Stimulated activated CD4-positive, alpha-beta T cell treated with anti-CD3 and anti-CD28 coated beads, Interleukin-1b, Interleukin-23, amount 100 ng/mL, for 4 hours (primary cell): Measurements from ENCODE around the gene ABCC10.
A peak's percentile ranks its signal among the peaks of the same experiment; 100 is the strongest.

ENCODE experiments used
- DNase-seq, 2 donors: peaks; one replicate each; pipeline ENCODE4 v3.0.0-alpha.2; 2020; ENCODE audit warnings: low read depth in 2 of 2

ABCC10 gene

DNA sequence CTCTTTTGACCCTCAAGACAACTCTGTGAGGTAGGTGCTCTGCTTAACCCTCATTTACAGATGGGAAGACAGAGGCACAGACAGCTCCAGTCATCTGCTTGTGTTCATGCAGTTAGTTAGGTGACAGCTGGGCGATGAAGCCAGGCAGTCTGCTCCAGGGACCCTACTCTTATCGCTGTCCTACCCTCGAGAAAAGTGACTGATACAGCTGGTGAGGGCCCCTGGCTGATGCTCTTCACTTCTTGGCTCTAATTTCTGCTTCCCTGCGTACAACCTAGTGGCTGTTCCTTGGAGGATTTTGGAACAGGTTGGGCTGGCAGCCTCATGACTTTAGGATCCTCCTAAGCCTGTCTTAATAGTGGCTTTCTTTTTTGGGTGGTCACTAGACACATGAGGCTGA, 40.9 kb downstream of the ABCC10 start:
- no peak for DNase-seq

DNA sequence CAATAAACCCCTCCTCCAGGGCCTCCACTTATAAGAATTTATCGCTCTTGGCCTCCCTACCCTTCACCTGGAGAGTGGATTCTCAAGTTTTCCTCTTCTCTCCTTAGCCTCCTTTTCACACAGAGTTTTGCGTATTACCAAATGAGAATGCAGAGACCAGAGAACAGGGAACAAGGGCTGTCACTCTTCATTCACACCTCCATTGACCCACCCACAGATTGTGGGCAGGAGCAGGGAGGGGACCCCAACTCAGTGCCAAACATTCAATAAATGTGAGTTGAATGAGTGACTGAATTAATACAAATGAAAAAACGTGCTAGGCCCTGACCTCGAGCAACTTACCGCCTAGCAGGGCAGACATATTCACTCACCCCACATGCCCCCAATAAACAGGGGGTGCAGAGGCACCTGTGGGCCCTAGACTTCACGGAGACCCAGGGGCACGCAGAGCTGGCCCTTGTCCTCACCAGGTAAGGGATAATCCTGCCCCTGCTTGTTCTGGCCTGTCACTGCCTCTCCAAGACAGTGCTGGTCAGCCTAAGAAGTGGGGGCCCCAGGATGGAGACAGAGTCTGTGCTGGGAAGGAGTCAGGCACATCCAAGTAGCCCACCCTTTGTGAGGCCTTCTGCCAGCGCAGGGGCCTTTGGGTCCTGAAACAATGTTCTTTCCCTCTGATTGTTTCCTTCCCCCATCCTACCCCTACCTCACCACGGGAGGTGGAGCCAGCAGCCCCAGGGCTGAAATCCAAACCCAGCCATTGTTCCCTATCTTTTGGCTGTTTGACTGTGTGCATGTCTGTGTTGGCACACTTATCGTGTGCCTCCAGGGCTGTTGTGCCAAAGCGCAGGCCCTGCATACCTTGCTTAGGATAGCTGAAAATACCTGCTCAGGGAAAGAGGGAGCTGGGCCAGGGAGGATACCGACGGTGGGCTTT, 41.7 kb downstream of the ABCC10 start:
- no peak for DNase-seq

DNA sequence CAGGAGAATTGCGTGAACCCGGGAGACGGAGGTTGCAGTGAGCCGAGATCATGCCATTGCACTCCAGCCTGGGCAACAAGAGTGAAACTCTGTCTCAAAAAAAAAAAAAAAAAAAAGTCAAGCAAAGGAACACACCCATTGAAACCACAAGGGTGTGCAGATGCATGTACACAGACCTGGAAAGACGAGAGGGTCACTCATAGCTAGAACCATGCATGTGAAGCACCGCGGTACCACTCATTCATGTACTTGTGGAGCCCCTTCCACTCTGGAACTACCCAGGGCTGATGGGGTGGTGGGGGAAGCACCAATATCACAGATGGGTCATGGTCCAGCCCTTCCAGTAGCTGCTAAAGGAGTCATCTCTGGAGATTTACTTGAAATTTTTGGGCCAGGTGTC, 42.6 kb downstream of the ABCC10 start:
- DNase-seq = no peak

DNA sequence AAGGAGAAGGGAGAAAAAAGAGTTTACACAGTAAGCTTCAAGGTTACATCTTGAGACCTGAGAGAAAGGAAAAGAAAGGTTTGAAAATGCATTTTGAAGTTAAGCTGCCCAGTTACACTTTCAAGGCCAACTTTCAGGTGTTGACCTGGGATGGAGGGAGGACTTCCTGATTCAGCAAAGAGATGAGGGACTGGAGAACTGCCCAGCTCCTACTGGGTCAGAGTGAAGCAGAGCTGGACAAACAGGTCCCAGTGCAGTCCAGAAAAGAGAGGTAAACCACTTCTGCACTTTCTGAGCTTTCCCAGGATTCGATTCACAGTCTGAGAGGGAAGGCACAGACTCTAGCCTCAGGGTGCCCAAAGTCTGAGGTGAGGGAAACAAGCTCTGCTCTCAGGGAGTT, 44.1 kb downstream of the ABCC10 start:
- no peak for DNase-seq

DNA sequence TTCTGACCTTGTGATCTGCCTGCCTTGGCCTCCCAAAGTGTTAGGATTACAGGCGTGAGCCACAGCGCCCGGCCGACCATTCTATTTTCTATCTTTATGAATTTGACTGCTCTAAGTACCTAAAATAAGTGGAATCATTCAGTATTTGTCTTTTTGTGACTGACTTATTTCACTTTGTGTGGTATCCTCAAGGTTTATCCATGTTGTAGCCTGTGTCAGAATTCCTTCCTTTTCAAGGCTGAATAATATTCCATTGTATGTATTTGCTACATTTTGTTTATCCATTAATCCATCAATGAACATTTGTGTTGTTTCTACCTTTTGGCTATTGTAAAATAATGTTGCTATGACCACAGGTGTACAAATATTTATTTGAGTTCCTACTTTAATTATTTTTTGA, 45.2 kb downstream of the ABCC10 start:
- DNase-seq = no peak

DNA sequence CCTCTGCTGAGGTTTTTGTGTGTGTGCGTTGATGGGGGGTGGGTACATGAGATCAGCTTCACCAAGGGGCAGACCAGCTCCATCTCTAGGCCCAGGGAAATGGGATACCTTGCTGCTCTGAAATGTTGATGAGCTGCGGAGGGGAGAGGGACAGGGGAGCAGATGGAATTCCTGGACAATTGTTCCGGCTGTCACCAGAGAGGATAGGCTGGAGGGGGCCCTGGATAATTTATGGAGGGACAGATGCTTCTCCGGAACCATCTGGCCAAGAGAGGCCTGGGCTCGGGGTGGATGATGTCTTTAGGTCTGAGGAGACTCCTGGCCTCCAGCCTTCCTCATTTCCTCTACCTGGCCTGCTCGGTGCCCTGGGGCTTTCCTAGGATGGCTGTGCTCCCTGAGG, 48.2 kb downstream of the ABCC10 start:
- DNase-seq = no peak

DNA sequence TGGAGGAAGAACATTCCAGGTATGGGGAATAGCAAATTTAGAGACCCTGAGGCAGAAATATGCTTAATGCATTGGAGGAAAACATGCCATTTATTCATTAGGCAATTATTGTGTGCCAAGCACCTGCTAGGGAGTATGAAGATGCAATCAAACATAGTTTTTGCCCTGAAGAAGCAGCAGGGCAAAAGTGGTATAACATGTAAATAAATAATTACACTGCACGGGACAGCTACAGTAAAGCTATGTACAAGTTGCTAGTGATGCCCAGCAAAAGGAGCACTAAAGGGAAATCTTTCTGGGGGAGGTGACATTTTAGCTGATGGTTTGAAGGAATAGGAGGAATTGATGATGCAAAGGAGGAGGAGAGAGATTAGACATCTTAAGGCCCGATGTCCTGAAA, 49.4 kb downstream of the ABCC10 start:
- no peak for DNase-seq

DNA sequence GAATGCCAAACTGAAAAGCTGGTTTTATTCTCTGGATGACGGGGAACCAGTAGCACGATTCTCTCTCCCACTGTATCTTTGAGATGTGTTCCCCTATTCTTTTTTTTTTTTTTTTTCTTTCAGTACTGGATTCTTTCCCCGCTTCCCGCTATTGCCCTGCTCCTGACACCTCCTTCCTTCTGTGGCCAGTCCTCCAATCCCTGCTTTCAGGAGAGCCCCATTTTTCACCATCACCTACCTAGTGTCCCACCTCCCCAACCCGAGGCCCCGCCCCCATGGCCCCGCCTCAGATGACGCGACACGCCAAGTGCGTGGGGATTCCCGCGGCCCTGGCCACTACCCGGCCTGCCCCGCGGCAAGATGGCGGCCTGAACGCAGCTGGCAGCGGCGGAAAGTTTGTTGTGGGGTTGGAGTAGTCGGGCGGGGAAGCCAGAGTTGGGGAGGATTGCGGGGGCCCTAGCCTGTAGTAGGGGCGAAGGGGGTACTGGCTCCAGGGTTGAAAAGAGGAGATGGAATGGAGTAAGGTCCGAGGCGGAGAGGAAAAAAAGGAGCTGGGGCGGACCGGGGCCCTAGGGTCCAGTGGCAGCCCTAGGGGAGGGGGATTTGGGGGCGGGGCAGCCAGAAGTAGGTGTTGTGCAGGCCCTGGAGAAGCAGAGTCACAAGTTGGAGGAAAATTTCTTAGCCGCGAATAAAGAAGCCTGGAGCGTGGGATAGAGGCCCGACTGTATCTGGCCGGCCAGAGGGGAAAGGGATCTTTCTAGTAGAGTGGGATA, 50.1 kb downstream of the ABCC10 start, which contains the start of gene TJAP1:
Gene TJAP1 (plus strand): TSS at position 336 of the 773 bp plus-strand sequence. CDS start 21,432 bp downstream, outside the sequence.
- peak; percentile 97 to 99 for DNase-seq

DNA sequence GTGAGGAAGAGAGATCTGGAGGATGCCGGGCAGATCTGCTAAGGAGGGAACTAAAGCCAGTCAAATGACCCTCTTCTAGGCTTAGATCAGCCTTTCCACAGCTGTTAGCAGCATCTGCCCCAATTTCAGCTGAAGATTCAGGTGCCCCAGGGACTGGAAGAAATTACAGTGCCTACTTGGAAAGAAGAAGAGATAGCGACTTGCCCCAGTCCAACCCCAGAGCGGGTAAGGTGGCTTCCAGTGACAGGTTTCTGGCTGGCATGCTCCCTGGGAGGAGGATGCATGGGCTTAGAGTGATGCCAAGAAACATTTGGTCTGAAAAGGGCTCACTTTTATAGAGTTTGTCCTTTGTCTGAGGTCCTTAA, 50.6 kb downstream of the ABCC10 start:
- DNase-seq = no peak

DNA sequence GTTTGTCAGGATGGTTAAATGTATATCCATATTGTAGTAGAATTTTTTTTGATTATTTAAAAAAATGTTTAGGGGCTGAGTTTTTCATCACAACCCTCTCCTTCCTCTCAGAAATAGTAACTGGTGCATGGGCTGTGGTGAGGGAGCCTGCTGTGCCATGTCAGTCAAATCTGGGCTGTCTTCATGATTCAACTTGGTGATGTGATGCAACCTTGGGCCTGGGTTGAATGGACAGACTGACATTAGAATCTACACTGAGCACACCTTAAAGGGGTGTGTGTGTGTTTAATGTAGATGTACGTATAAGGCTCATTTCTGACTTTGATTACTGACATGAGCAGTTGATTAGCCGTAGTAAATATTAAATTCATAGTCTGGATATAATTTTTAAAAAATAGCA, 53.7 kb downstream of the ABCC10 start:
- DNase-seq = no peak

DNA sequence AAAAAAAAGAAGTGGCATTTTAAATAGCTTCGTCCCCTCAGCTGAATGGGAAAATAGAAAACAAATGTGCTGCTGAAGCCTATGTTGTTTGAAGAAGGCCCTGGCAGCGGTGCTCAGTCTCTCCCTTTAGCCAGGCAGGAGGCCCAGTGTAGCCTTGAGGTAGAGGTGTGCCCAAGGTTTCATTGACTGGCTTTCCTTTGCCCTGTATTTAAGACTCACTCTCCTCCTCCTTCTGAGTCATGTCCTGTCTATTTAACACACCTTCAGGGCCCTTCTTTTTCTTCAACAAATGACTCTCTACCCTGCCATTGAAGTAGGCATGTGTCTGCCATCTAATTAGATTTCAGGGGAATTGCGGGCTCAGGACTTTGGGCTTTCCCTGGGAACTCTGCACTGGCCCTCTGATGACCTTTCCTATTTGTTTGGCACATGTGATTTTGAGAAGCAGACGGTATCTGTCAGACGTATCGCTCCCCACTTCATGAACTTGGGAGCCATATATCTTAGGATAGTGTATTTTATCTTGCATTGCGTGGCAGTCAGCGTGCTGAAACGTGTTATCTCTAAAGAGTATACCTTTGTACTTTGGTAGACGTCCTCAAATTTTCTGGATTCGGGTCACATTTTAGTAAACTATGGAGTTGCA, 54.4 kb downstream of the ABCC10 start:
- DNase-seq = no peak

DNA sequence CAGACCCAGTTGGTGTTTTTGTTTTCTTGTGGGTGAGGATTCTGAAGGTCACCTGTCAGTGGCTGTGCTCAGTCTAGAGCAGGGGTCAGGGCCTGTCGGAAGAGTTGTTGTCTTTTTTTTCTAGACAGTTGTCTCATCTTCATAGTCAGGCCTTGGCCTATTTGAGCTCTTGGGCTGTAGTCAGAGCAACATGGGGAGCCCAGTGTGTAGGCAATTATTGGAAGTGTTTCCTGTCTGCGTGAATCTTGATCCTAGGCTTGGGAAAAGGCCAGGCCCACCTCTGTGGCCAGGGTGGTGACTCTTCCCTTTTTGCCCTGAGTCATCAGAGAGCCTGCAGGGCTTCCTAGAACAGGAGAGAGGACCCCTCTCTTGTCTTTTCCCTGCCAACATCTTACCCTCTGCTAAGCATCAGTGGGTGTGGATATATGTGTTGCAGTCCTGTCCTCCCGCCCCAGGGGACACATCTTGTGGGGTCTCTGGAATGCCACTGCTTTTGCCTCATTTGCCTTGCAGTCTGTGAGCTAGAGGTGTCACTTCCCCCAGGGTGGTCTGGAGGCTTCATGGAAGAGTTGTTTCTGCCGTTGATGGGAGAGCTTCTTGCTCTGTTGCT, 61.4 kb downstream of the ABCC10 start:
- DNase-seq = no peak

DNA sequence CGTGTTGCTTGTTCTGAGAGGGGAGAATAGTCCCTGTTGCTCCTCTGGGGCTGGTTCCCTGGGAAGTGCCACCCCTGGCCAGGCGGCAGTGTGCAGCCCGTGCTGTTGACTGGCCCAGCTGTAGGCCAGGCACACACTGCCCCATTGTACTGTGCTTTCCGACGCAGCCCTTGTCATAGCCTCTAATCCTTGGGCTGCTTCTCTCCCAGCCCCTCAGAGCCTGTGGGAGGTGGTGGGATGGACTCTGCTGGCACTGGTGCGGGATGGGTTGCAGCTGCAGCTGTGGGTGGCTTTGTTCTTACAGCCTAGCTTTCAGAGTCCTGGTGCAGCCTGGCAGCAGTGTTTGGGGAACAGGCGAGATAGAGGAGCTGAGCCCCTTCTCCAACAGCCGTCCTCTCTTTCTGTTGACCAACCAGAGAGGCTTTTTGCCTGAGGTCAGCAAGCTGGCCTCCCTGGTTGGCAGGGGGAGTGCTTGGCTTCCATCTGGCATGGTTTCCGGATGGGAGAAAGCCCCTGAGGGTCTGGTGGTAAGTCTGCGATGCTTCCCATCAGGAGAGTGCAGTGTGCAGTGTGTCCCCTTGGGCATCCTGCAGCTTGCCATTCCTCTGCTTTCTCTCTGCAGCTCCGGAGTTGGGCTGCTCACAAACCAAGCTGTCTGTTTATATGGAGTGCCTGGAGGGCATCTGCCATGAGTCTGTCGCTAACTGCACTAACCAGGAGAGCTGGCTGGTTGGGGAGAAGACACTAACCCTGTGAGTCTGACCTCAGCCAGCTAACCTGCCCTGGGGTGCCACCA, 62.1 kb downstream of the ABCC10 start:
- no peak for DNase-seq

DNA sequence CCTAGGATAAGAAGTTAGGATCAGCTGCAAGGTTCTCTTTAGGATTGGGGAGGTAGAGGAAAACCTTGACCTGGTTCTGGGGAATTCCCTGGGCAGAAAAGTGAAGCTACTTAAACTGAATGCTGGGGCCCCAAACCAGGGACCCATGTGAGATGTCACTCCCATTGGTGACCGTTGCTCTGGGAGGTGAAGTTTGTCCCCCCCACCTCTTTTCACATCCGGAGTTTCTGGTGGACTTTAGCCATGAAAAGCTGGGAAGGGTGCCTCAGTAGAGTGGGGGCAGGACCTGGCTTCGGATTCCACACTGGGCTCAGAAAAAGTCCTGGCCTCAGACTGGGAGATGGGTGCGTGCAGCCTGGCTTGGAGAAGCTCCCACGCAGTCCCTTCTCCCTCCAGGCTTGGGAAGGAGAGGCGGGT, 63.2 kb downstream of the ABCC10 start:
- no peak for DNase-seq

DNA sequence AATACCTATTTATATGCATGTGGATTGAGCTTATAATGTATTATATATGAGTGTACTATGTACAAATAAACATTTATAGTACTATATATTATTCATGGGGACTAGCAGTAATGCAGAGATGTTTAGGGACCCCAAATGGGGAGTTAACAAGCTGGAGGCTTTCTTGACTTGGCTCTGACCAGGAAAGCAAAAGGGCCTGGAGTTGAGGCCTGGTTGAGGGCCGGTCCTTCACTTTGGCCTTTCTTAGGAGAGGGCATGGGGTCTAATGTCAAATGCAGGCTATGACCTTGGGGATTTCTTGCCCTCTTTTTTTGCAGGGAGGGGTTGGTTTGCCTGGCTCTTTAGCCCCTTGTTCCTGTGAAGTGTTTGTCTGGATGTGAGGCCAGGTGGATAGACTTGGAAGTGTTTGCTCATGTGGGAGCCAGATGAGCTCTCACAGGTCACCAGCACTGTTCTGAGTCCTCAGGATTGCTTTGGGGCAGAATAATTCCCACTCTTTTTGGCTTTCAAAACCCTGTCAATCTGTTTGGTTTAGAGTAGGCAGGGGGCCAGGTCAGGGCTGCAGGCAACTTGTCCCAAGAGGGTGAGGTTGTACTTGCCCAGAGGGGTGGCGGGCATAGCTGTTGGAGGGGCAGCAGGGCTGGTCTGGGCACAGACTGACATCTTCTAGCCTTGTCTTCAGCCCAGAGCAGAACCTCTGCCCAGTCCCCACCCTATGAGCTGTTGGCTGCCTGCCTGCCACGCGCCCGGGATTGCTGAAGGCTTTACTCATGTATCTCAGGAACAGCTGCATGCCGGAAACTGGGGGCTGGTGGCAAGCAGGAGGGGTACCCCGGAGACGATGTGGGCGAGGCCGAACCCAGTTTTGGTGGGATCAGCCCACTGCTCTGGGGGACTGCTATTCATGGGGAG, 64.7 kb downstream of the ABCC10 start:
- DNase-seq = no peak

DNA sequence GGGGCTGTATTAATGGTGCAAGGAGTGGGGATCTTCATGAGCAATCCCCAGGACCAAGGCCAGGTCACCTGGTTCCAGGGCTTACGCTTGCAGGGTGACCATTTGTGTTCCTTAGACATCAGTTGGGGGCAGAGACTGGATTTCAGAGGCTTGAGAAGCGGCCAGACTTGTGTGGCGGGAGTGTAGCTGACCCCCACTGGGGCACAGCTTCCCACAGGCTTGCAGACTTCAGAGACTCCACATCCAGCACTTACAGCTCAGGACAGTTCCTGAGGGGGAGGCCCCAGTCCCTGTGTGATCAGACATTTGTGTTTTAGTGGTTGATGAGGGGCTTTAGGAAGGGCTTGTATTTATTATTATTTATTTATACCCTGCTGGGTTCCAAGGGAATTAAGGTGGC, 65.3 kb downstream of the ABCC10 start:
- no peak for DNase-seq

DNA sequence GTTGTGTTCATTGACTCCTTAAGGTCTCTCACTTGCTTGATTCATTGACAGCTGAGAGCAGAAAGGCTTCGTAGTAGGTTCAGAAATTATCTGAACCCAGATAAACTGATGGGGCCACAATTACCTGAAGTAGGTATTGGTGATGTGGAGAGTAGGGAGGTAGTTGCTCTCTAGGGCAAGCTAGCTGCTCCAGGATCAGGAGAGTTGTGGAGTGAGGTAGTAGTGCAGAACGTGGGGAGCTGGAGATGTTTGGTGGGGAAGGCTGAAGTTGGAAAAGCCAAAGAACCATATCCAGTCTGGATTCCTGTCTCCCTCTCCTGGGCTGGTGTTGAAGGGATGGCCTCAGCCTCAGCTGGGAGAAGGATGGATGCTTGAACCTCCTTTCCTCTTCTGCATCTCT, 65.9 kb downstream of the ABCC10 start:
- no peak for DNase-seq

DNA sequence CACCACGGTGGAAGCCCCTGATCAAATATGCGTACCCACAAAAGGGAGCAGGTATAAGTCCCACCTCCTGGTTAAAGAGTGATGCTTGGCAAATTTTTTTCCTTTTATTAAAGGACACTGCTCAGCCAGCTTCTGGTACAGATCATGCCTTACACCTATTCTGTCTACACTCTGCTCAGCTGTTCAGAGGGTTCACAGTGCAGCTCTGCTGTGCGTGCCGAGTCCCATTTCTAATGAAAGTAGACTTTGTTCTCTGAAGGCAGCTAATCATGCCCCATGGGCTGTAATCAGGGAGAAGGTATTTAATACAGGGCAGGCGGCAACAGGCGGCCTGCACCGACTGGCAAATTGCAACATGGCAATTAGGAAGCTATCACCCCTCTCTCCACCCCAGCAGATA, 66.5 kb downstream of the ABCC10 start:
- no peak for DNase-seq

DNA sequence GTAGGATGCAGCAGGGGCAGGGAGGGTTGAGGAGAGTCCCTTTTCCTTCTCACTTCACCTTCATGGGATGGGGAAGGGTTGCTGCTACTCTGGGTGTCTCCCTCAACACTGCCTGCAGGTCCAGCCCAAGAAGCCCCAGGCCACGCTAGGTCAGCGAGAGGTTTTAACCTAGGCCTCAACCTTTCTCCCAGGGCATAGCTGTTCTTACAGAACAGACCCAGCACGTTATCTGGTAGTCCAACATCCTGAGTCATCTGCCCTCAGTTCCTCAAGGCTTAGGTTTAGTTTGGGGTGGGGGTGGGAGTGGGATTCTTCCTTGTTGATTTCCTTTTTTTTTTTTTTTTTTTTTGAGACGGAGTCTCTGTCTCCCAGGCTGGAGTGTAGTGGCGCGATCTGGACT, 67.0 kb downstream of the ABCC10 start:
- DNase-seq = no peak

DNA sequence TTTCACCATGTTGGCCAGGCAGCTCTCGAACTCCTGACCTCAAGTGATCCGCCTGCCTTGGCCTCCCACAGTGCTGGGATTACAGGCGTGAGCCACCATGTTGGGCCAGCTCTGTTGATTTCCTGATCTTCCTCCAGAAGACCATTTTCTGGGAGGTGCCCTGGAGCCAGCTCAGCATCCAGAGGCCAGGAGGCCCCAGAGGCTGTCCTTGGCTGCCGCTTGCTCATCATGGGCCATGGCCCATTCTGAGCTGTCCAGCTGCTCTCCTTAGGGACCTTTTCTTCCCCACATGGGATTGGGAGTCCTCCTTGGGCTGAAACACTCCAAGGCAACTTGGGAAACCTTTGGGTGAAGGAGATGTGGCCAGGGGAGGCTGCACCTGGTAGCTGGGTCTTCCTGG, 67.4 kb downstream of the ABCC10 start:
- DNase-seq = no peak
